ENCODE data around the gene LYRM1. TPM values are rescaled to one million over a fixed set of nuclear protein-coding genes. Genes with fewer than 3 reads are reported as not detected.
A peak's percentile ranks its signal among the peaks of the same experiment; 100 is the strongest.

The LYRM1 gene
- total and polyA plus RNA-seq, 2 of the 4 experiments (the other 2 are of a cell fraction), result 19.0 to 35.0 TPM

GRCh38 chr16:20918486-20919239, 18.1 kb downstream of the LYRM1 start:
- no peak overlapping the region for H4K5ac ChIP-seq (ENCODE audit: low read depth, low read length)
- CTCF ChIA-PET, result no interaction called here
- no peak overlapping the region for H2BK20ac ChIP-seq (ENCODE audit: low read depth, low read length)
- no peaks in the 10 kb centered on the region for H4K20me1 ChIP-seq (ENCODE audit: insufficient read depth, low read length)
- in situ Hi-C loops (cut with MboI; ENCODE audit: low sequenced_read_pairs) (no loop called here), intact Hi-C loops (cut with micrococcal nuclease) (no loop called here), dilution Hi-C loops (cut with HindIII; ENCODE audit: low sequenced_read_pairs, unreplicated experiment) (no loop called here)
- TF ChIP-seq NFE2L2 (IDR thresholded peaks at IDR 0.05; ENCODE audit: low read depth, low read length) (no peak), MAZ (IDR thresholded peaks at IDR 0.05; ENCODE audit: borderline replicate concordance, low read depth, low read length) (no peak), USF2 (IDR thresholded peaks at IDR 0.05; ENCODE audit: low read depth, low read length) (no peak), CEBPB (IDR thresholded peaks at IDR 0.05; ENCODE audit: low read depth, low read length) (peak; percentile 72), RCOR1 (IDR thresholded peaks at IDR 0.05; ENCODE audit: insufficient replicate concordance, low read length) (no peak), FOS (IDR thresholded peaks at IDR 0.05; ENCODE audit: low read depth, low read length) (no peak)
- H3K14ac ChIP-seq (replicated peaks; ENCODE audit: low read depth, low read length), result no peak overlapping the region
- H3K18ac ChIP-seq (ENCODE audit: low read depth, low read length), result no peak overlapping the region
- no peaks in the 10 kb centered on the region for H3K9me3 ChIP-seq (ENCODE audit: control insufficient read depth, insufficient read depth, low read length)
- no peak overlapping the region for H3K56ac ChIP-seq (ENCODE audit: extremely low read depth, insufficient read depth, low read length)
- no peak overlapping the region for H2BK5ac ChIP-seq (ENCODE audit: low read depth, low read length, poor library complexity, severe bottlenecking)
- no peak overlapping the region for H3K27ac ChIP-seq (ENCODE audit: insufficient read depth, low read length)
- no peak overlapping the region for H3K9ac ChIP-seq (ENCODE audit: low read depth, low read length)
- POLR2A ChIA-PET (ENCODE audit: unreplicated experiment), result no interaction called here
- H2AK9ac ChIP-seq (replicated peaks; ENCODE audit: low read depth, low read length, poor library complexity), result peak overlapping the region; percentile 6
- no peak overlapping the region for H3K4ac ChIP-seq (ENCODE audit: low read depth, low read length)
- peak; percentile 35 for DNase-seq
- peaks cover 5% of the 10 kb centered on the region for H3K36me3 ChIP-seq (ENCODE audit: control insufficient read depth, insufficient read depth, low read length)
- no peaks in the 10 kb centered on the region for H3K27me3 ChIP-seq (ENCODE audit: control insufficient read depth, insufficient read depth, low read length)
- 100% methylated on average over 1 of the region's 4 CpGs; no CpG with 5 or more reads in 1 of the 2 experiments for WGBS, 2 experiments (ENCODE audit: extremely low coverage in 2 of 2, insufficient read length in 1 of 2)
- no peak overlapping the region for H2BK15ac ChIP-seq (ENCODE audit: low read depth, low read length)
- peaks cover 4% of the 10 kb centered on the region for H3K4me1 ChIP-seq (ENCODE audit: control insufficient read depth, insufficient read depth, low read length)
- no peak overlapping the region for H2AFZ ChIP-seq (replicated peaks; ENCODE audit: low read length, poor library complexity)
- no peak overlapping the region for H2AK5ac ChIP-seq (ENCODE audit: low read depth, low read length)
- no peak overlapping the region for H3K23ac ChIP-seq (ENCODE audit: low read depth, low read length)
- no peak overlapping the region for H4K8ac ChIP-seq (ENCODE audit: low read depth in 2 of 2, low read length in 2 of 2)
- no peak for ATAC-seq (ENCODE audit: low read depth)
- no peak overlapping the region for H3K4me3 ChIP-seq (ENCODE audit: insufficient read depth, low read depth, low read length)
- H3K4me2 ChIP-seq (ENCODE audit: low read depth, low read length), result no peak overlapping the region
- H3K9me1 ChIP-seq (ENCODE audit: insufficient read depth, low read length), result peaks cover 3% of the 10 kb centered on the region; the same call in 1 of the 2 replicates
- peaks cover 0 to 5% of the 10 kb centered on the region in 2 experiments; a peak in 1 of 4 replicates for H3K79me1 ChIP-seq (ENCODE audit: low read depth in 1 of 2, low read length in 2 of 2)
- no peak overlapping the region; the same call in 1 of the 2 replicates for H2BK120ac ChIP-seq (ENCODE audit: low read depth, low read length)
- BruUV-seq (replicated peaks), result no TSS peak
- H4K91ac ChIP-seq (ENCODE audit: insufficient read depth, low read depth, low read length), result no peak overlapping the region

Measured in IMR-90 (cell line).